ENCODE measurements around the gene MORC1. TPM values are rescaled to one million over a fixed set of nuclear protein-coding genes. Genes with fewer than 3 reads are reported as not detected.
"Not testable (repeated sequence)": the region's sequence is repeated elsewhere in the genome, so short reads cannot be mapped to it uniquely, and the experiment has no call there.

MORC1 gene
- not detected for total RNA-seq

DNA sequence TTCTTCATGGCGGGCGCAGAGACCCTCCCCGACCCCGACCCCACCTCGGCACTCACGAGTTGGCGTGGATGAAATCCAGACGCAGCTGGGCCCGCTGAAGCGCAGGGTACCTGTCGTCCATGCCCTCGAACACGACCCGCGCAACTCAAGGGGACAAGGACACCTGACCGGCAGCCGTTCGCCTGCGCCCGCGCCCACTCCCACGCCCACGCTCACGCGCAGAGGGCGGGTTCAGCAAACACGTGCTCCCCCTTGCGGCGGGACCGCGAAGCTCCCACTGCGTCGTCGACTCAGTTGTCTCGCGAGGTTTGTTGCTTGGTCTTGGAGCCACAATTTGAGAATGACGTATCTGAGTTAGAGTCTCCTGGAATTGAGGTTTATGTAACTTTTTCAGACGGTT lies at the start of gene MORC1:
TSS of gene MORC1 (minus strand) at position 196 of the 400 bp plus-strand sequence. CDS start at position 121, 75 bp downstream.
- no peak for DNase-seq
- no peaks in the 10 kb centered on the region for H3K4me1 Mint-ChIP-seq
- CTCF ChIA-PET: no interaction called here
- no peaks in the 10 kb centered on the region for H3K9me3 Mint-ChIP-seq
- no peaks in the 10 kb centered on the region for H3K36me3 Mint-ChIP-seq (ENCODE audit: low read depth)
- no peak within 1 kb of the TSS for H3K4me3 Mint-ChIP-seq
- no peak within 1 kb of the TSS for H3K27ac Mint-ChIP-seq
- peaks cover 6% of the 10 kb centered on the region for H3K27me3 Mint-ChIP-seq
- POLR2A ChIA-PET: no interaction called here

DNA sequence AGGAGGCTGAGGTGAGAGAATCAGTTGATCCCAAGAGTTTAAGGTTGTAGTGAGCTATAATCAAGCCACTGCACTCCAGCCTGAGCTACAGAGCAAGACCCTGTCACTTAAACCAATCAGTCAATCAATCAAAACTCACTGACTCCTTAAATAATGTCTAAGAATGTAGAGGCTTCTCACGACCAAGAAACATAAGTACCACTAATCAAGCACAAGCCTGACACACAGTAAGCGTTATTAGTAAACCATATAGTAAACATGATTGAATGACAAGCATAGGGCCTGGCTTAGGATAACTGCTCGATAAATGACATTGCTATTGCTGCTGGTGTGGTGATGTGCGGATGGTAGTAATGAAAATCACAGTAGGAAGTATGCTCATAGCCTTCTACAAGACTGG lies 48.0 kb upstream of the MORC1 start:
- ChIA-PET POLR2A (no interaction called here), CTCF (no interaction called here)
- Mint-ChIP-seq H3K27me3 (no peaks in the 10 kb centered on the region), H3K4me3 (no peak overlapping the region), H3K36me3 (ENCODE audit: low read depth) (no peaks in the 10 kb centered on the region), H3K27ac (no peak overlapping the region), H3K4me1 (no peaks in the 10 kb centered on the region), H3K9me3 (no peaks in the 10 kb centered on the region)
- no peak for DNase-seq

DNA sequence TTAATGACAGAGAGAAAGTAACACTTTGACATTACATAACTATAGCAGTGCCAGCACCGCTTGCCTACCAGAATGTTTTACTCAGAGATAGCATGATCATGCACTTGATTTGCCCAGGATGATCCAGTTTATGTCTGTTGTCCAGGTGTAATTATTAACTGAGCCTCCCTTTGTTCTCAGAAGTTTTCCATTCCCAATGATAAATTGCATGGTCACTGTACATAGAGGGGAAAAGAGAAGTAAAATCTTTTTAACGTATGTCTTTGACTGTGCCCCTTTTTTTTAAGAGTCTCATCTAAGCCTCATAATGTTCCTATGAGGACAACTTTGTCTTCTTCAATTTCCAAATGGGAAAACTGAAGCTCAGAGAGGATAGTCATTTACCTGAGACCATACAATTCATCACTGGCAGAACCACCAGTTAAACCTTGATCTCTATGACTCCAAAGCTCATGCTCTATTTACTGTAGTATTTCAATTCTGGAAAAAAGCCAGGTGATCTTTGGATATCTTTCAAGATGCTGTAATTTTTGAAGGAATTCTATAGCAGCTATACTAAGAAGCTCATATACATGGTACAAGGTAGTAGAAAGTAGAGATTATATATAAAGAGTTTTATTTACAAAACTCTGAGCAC lies 43.7 kb upstream of the MORC1 start:
- Mint-ChIP-seq H3K4me3 (no peak overlapping the region), H3K27ac (no peak overlapping the region), H3K9me3 (no peaks in the 10 kb centered on the region), H3K27me3 (no peaks in the 10 kb centered on the region), H3K36me3 (ENCODE audit: low read depth) (no peaks in the 10 kb centered on the region), H3K4me1 (no peaks in the 10 kb centered on the region)
- no peak for DNase-seq
- CTCF ChIA-PET: no interaction called here
- POLR2A ChIA-PET: no interaction called here

DNA sequence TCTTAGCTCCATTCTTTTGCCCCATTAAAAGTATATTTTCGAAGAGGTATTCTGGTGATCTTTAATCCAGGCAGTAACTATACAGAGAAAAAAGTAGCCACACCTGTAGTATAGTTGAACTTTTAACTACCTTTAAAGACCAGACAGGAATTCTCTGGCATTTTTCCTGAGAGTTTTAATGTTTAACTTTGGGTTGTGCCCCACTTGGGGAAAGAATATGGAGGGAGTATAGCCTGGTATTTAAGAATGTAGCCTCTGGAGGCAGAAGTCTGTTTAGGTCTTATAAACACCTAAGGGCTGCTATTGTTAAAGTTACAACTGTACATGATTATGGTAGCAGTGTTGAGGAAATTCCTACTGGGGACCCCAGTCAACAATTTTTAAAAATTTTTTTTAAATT lies 37.9 kb upstream of the MORC1 start:
- Mint-ChIP-seq H3K4me3 (no peak overlapping the region), H3K36me3 (ENCODE audit: low read depth) (no peaks in the 10 kb centered on the region), H3K27me3 (no peaks in the 10 kb centered on the region), H3K4me1 (no peaks in the 10 kb centered on the region), H3K9me3 (no peaks in the 10 kb centered on the region), H3K27ac (no peak overlapping the region)
- ChIA-PET CTCF (no interaction called here), POLR2A (no interaction called here)
- DNase-seq: no peak

- no peaks in the 10 kb centered on the region for H3K27me3 Mint-ChIP-seq
- no peaks in the 10 kb centered on the region for H3K36me3 Mint-ChIP-seq (ENCODE audit: low read depth)
- DNase-seq: no peak
- CTCF ChIA-PET: no interaction called here
- no peak overlapping the region for H3K27ac Mint-ChIP-seq
- H3K9me3 Mint-ChIP-seq: no peaks in the 10 kb centered on the region
- H3K4me1 Mint-ChIP-seq: no peaks in the 10 kb centered on the region
- POLR2A ChIA-PET: no interaction called here
- H3K4me3 Mint-ChIP-seq: no peak overlapping the region
These were observed 37.0 kb upstream of the MORC1 start for GRCh38 chr3:109154979-109155378.

DNA sequence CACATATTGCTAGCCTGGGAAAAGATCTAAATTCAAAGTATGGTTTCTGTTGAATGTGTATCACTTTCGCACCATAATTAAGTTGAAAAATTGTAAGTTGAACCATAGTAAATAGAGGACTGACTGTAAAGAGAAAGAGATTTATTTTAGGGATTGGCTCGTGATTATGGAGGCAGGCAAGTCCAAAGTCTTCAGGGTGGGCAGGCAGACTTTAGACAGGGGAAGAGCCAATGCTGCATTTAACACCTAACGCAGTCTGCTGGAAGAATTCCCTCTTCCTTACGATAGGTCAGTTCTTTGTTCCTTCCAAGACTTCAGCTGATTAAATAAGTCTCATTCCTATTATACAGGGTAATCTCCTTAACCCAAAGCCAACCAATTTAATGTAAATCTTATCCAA lies 34.4 kb upstream of the MORC1 start:
- ChIA-PET POLR2A (no interaction called here), CTCF (no interaction called here)
- H3K27me3 Mint-ChIP-seq: no peaks in the 10 kb centered on the region
- no peaks in the 10 kb centered on the region for H3K36me3 Mint-ChIP-seq (ENCODE audit: low read depth)
- no peak for DNase-seq
- H3K4me3 Mint-ChIP-seq: no peak overlapping the region
- H3K9me3 Mint-ChIP-seq: no peaks in the 10 kb centered on the region
- H3K27ac Mint-ChIP-seq: no peak overlapping the region
- no peaks in the 10 kb centered on the region for H3K4me1 Mint-ChIP-seq

DNA sequence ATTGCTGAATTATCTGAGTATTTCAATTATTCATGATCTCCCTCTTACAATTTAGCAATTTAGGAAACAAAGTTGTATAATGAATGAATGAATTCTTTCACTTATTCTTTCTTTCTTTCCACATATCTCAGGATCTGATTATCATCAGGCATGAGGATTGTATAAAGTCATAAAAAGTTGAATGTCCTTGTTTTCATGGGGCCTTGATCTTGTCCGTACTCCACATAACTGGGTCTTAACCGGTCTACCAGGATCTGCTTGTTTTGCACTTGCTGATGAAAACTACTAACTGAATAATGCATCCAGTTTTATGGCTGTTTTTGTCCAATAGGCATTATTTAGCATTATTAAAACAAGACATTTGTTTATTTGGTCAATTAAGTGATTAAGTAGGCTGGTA lies 31.1 kb upstream of the MORC1 start:
- Mint-ChIP-seq H3K9me3 (no peaks in the 10 kb centered on the region), H3K4me3 (no peak overlapping the region)
- POLR2A ChIA-PET: no interaction called here

GRCh38 chr3:109143646-109144045 lies 25.7 kb upstream of the MORC1 start:
- peaks cover 6% of the 10 kb centered on the region for H3K27me3 Mint-ChIP-seq
- H3K4me1 Mint-ChIP-seq: peaks cover 5% of the 10 kb centered on the region
- H3K9me3 Mint-ChIP-seq: no peaks in the 10 kb centered on the region
- ChIA-PET CTCF (no interaction called here), POLR2A (no interaction called here)
- no peaks in the 10 kb centered on the region for H3K36me3 Mint-ChIP-seq (ENCODE audit: low read depth)
- no peak for DNase-seq
- H3K27ac Mint-ChIP-seq: no peak overlapping the region
- no peak overlapping the region for H3K4me3 Mint-ChIP-seq

More for the DNA sequence above, 31.1 kb upstream of the MORC1 start:
- Mint-ChIP-seq H3K4me1 (peaks cover 2% of the 10 kb centered on the region), H3K27ac (no peak overlapping the region), H3K27me3 (peaks cover 6% of the 10 kb centered on the region), H3K36me3 (ENCODE audit: low read depth) (no peaks in the 10 kb centered on the region)
- CTCF ChIA-PET: no interaction called here
- no peak for DNase-seq

DNA sequence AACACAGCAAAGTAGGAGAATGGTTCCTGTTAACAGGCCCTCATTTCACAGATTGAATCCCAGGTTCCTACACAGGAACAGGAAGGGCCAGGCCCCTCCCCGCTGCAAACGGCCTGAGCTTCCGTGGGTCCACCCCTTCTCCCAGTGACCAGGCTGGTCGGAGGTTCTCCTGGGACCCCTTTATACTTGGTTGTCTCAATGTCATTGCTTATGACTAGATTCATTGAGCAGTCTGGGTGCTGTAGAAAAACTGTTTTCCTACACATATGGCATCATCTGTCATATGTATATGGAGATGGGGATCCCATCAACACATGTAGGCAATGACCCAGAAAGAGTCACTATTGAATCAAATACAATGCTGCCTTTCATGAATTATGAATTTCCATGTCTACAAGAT lies 22.4 kb upstream of the MORC1 start:
- ChIA-PET POLR2A (interaction anchor here (0.7 kb wide), 1 partner anchor 59 kb away, joined by 3 read pairs; no protein-coding TSS in a partner anchor), CTCF (no interaction called here)
- no peaks in the 10 kb centered on the region for H3K36me3 Mint-ChIP-seq (ENCODE audit: low read depth)
- H3K4me3 Mint-ChIP-seq: no peak overlapping the region
- H3K27me3 Mint-ChIP-seq: peaks cover 6% of the 10 kb centered on the region
- H3K4me1 Mint-ChIP-seq: peaks cover 3% of the 10 kb centered on the region
- no peak for DNase-seq
- H3K9me3 Mint-ChIP-seq: no peaks in the 10 kb centered on the region
- no peak overlapping the region for H3K27ac Mint-ChIP-seq

DNA sequence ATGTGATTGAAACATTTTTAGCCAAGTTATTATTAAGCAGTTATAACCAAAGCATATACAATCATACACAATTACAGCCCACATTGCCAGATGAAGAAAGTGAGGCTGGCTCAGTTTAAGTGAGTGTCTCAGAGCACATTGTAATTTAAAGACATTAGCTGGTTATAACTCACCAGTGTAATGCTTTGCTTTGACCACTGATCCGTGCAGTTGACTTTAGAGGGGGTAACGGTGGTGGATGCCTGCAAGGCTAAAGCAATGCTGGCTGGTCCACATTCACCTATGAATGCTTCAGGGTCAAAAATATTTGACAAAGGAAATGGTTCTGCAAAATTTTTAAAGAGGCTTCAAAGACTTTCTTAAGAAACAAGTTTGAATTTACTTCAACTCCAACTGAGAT lies 19.8 kb upstream of the MORC1 start:
- H3K27me3 Mint-ChIP-seq: no peaks in the 10 kb centered on the region
- peaks cover 3% of the 10 kb centered on the region for H3K4me1 Mint-ChIP-seq
- no peak overlapping the region for H3K4me3 Mint-ChIP-seq
- no peaks in the 10 kb centered on the region for H3K36me3 Mint-ChIP-seq (ENCODE audit: low read depth)
- ChIA-PET POLR2A (no interaction called here), CTCF (no interaction called here)
- no peak overlapping the region for H3K27ac Mint-ChIP-seq
- no peak for DNase-seq
- no peaks in the 10 kb centered on the region for H3K9me3 Mint-ChIP-seq

GRCh38 chr3:109136523-109136922 lies 18.6 kb upstream of the MORC1 start, which contains the start of gene C3orf85:
TSS of gene C3orf85 (plus strand) at chr3:109136719. CDS start at chr3:109136848, 129 bp downstream.
- Mint-ChIP-seq H3K9me3 (no peaks in the 10 kb centered on the region), H3K4me1 (peaks cover 3% of the 10 kb centered on the region), H3K4me3 (no peak within 1 kb of the TSS), H3K36me3 (ENCODE audit: low read depth) (no peaks in the 10 kb centered on the region), H3K27ac (no peak within 1 kb of the TSS), H3K27me3 (no peaks in the 10 kb centered on the region)
- ChIA-PET POLR2A (no interaction called here), CTCF (no interaction called here)
- DNase-seq: no peak

GRCh38 chr3:109133474-109133816 lies 15.5 kb upstream of the MORC1 start:
- CTCF ChIA-PET; H3K27ac Mint-ChIP-seq; H3K27me3 Mint-ChIP-seq; H3K4me1 Mint-ChIP-seq; H3K9me3 Mint-ChIP-seq; H3K4me3 Mint-ChIP-seq; DNase-seq; POLR2A ChIA-PET; H3K36me3 Mint-ChIP-seq (ENCODE audit: low read depth): not testable (repeated sequence)

- no peaks in the 10 kb centered on the region for H3K9me3 Mint-ChIP-seq
- H3K4me3 Mint-ChIP-seq: no peak overlapping the region
- no peak for DNase-seq
- CTCF ChIA-PET: no interaction called here
- no peaks in the 10 kb centered on the region for H3K27me3 Mint-ChIP-seq
- H3K4me1 Mint-ChIP-seq: no peaks in the 10 kb centered on the region
- no peaks in the 10 kb centered on the region for H3K36me3 Mint-ChIP-seq (ENCODE audit: low read depth)
- POLR2A ChIA-PET: no interaction called here
- no peak overlapping the region for H3K27ac Mint-ChIP-seq
These were observed 15.0 kb upstream of the MORC1 start for GRCh38 chr3:109132801-109133473.

DNA sequence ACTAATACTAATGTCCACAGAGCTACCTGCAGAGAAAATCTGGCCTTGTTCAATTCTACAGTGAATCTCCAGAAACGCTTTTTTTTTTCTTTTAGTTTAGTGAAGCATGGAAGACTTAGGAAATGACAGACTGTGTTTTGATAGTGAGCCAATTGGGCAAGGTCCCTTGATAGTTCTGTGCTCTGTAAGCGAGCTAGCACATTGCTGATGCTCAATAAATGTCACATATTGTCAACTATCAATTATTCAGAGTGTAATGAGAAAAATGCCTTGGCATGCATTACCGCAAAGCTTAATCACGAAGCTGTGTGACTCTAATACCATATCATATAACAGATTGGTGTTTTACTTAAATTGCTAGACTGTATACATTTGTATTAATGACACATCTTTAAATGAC lies 13.3 kb upstream of the MORC1 start:
- no peak overlapping the region for H3K27ac Mint-ChIP-seq
- H3K9me3 Mint-ChIP-seq: no peaks in the 10 kb centered on the region
- no peaks in the 10 kb centered on the region for H3K4me1 Mint-ChIP-seq
- no peak overlapping the region for H3K4me3 Mint-ChIP-seq
- no peaks in the 10 kb centered on the region for H3K36me3 Mint-ChIP-seq (ENCODE audit: low read depth)
- ChIA-PET CTCF (no interaction called here), POLR2A (no interaction called here)
- H3K27me3 Mint-ChIP-seq: no peaks in the 10 kb centered on the region
- DNase-seq: no peak
